Breast epithelium (tissue), 3 donors: ENCODE data around the gene OLR1.

Source experiments
- CTCF ChIP-seq, 3 donors: fragments of 450-650 bp; IDR thresholded peaks; one replicate each; pipeline ENCODE4 v1.5.1; 2016 to 2017; ENCODE audit warnings: antibody characterized with exemption in 3 of 3, mild to moderate bottlenecking in 3 of 3, moderate library complexity in 3 of 3
- POLR2A ChIP-seq: fragments of 450-650 bp; IDR thresholded peaks from one replicate; pipeline ENCODE4 v1.6.1; 2016; ENCODE audit warnings: antibody characterized with exemption, mild to moderate bottlenecking, moderate library complexity
- POLR2AphosphoS5 ChIP-seq, 3 donors: sonication (generic); formaldehyde crosslinking; IDR thresholded peaks; one replicate each; pipeline ENCODE4 v1.6.1; 2017; ENCODE audit warnings: antibody characterized with exemption in 3 of 3

GRCh38 chr12:10113075-10113474, 58.9 kb downstream of the OLR1 start:
- TF ChIP-seq CTCF (IDR thresholded peaks at IDR 0.05) (no peak), POLR2A (no peak), POLR2AphosphoS5 (IDR thresholded peaks at IDR 0.05) (no peak)
